Mucosa of stomach (tissue), 1 donor: ENCODE measurements around the gene FRMD7.
"Not testable (repeated sequence)": the region's sequence is repeated elsewhere in the genome, so short reads cannot be mapped to it uniquely, and the experiment has no call there.

ENCODE experiments used
- H3K27me3 ChIP-seq: one replicate; pipeline ENCODE4 v1.7.0; 2013; ENCODE audit warnings: mild to moderate bottlenecking, low read length; ENCODE audit not compliant: control insufficient read depth, insufficient read depth
- H3K36me3 ChIP-seq: one replicate; pipeline ENCODE4 v1.7.0; 2013; ENCODE audit warnings: low read length; ENCODE audit not compliant: control insufficient read depth, insufficient read depth
- H3K4me1 ChIP-seq: one replicate; pipeline ENCODE4 v1.7.0; 2013; ENCODE audit warnings: mild to moderate bottlenecking, low read length; ENCODE audit not compliant: control insufficient read depth, insufficient read depth
- H3K4me3 ChIP-seq: one replicate; pipeline ENCODE4 v1.7.0; 2013; ENCODE audit warnings: low read length
- H3K9ac ChIP-seq: one replicate; pipeline ENCODE4 v1.7.0; 2013; ENCODE audit warnings: mild to moderate bottlenecking, low read length, moderate library complexity
- H3K9me3 ChIP-seq: one replicate; pipeline ENCODE4 v1.7.0; 2013; ENCODE audit warnings: mild to moderate bottlenecking, low read length, moderate library complexity; ENCODE audit not compliant: control insufficient read depth
- donor health status: Pancreatic carcinoma.

The FRMD7 gene

GRCh38 chrX:132120913-132121312 lies 6.9 kb downstream of the FRMD7 start:
- Histone ChIP-seq H3K27me3 (no peaks in the 10 kb centered on the region), H3K4me1 (no peaks in the 10 kb centered on the region), H3K9me3 (no peaks in the 10 kb centered on the region), H3K9ac (no peak overlapping the region), H3K4me3 (no peak overlapping the region), H3K36me3 (no peaks in the 10 kb centered on the region)

GRCh38 chrX:132119821-132120515 lies 7.9 kb downstream of the FRMD7 start:
- H3K9ac ChIP-seq: no peak overlapping the region
- no peaks in the 10 kb centered on the region for H3K36me3 ChIP-seq
- no peaks in the 10 kb centered on the region for H3K4me1 ChIP-seq
- H3K4me3 ChIP-seq: no peak overlapping the region
- no peaks in the 10 kb centered on the region for H3K27me3 ChIP-seq
- H3K9me3 ChIP-seq: no peaks in the 10 kb centered on the region

GRCh38 chrX:132119283-132119682 lies 8.5 kb downstream of the FRMD7 start:
- no peaks in the 10 kb centered on the region for H3K36me3 ChIP-seq
- no peak overlapping the region for H3K4me3 ChIP-seq
- no peaks in the 10 kb centered on the region for H3K9me3 ChIP-seq
- H3K9ac ChIP-seq: no peak overlapping the region
- H3K27me3 ChIP-seq: no peaks in the 10 kb centered on the region
- no peaks in the 10 kb centered on the region for H3K4me1 ChIP-seq

- H3K4me1 ChIP-seq: no peaks in the 10 kb centered on the region
- H3K36me3 ChIP-seq: no peaks in the 10 kb centered on the region
- H3K9ac ChIP-seq: no peak overlapping the region
- H3K9me3 ChIP-seq: no peaks in the 10 kb centered on the region
- no peak overlapping the region for H3K4me3 ChIP-seq
- H3K27me3 ChIP-seq: no peaks in the 10 kb centered on the region
Measured at GRCh38 chrX:132118358-132118757, 9.5 kb downstream of the FRMD7 start.

GRCh38 chrX:132115792-132116191 lies 12.0 kb downstream of the FRMD7 start:
- H3K4me1 ChIP-seq: no peaks in the 10 kb centered on the region
- no peak overlapping the region for H3K4me3 ChIP-seq
- no peak overlapping the region for H3K9ac ChIP-seq
- no peaks in the 10 kb centered on the region for H3K36me3 ChIP-seq
- no peaks in the 10 kb centered on the region for H3K27me3 ChIP-seq
- H3K9me3 ChIP-seq: no peaks in the 10 kb centered on the region

- Histone ChIP-seq H3K36me3 (no peaks in the 10 kb centered on the region), H3K27me3 (no peaks in the 10 kb centered on the region), H3K9me3 (no peaks in the 10 kb centered on the region), H3K4me3 (no peak overlapping the region), H3K9ac (no peak overlapping the region), H3K4me1 (no peaks in the 10 kb centered on the region)
Measured at GRCh38 chrX:132114607-132115006, 13.2 kb downstream of the FRMD7 start.

GRCh38 chrX:132107291-132107690 lies 20.5 kb downstream of the FRMD7 start:
- no peaks in the 10 kb centered on the region for H3K9me3 ChIP-seq
- H3K4me3 ChIP-seq: no peak overlapping the region
- no peaks in the 10 kb centered on the region for H3K27me3 ChIP-seq
- H3K4me1 ChIP-seq: no peaks in the 10 kb centered on the region
- H3K36me3 ChIP-seq: no peaks in the 10 kb centered on the region
- H3K9ac ChIP-seq: no peak overlapping the region

GRCh38 chrX:132101799-132102198 lies 26.0 kb downstream of the FRMD7 start:
- no peaks in the 10 kb centered on the region for H3K9me3 ChIP-seq
- H3K4me3 ChIP-seq: no peak overlapping the region
- no peaks in the 10 kb centered on the region for H3K4me1 ChIP-seq
- H3K36me3 ChIP-seq: no peaks in the 10 kb centered on the region
- peaks cover 2% of the 10 kb centered on the region for H3K27me3 ChIP-seq
- no peak overlapping the region for H3K9ac ChIP-seq

GRCh38 chrX:132101206-132101605 lies 26.6 kb downstream of the FRMD7 start:
- peaks cover 2% of the 10 kb centered on the region for H3K27me3 ChIP-seq
- H3K36me3 ChIP-seq: no peaks in the 10 kb centered on the region
- H3K9me3 ChIP-seq: no peaks in the 10 kb centered on the region
- H3K4me3 ChIP-seq: no peak overlapping the region
- H3K9ac ChIP-seq: no peak overlapping the region
- H3K4me1 ChIP-seq: no peaks in the 10 kb centered on the region

GRCh38 chrX:132098704-132099103 lies 29.1 kb downstream of the FRMD7 start:
- H3K4me1 ChIP-seq, H3K4me3 ChIP-seq, H3K27me3 ChIP-seq, H3K9me3 ChIP-seq, H3K9ac ChIP-seq, H3K36me3 ChIP-seq: not testable (repeated sequence)

- H3K9ac ChIP-seq: no peak overlapping the region
- H3K9me3 ChIP-seq: no peaks in the 10 kb centered on the region
- H3K4me1 ChIP-seq: no peaks in the 10 kb centered on the region
- no peak overlapping the region for H3K4me3 ChIP-seq
- H3K27me3 ChIP-seq: no peaks in the 10 kb centered on the region
- H3K36me3 ChIP-seq: no peaks in the 10 kb centered on the region
Measured at GRCh38 chrX:132094164-132094563, 33.7 kb downstream of the FRMD7 start.

- Histone ChIP-seq H3K36me3 (no peaks in the 10 kb centered on the region), H3K4me1 (no peaks in the 10 kb centered on the region), H3K4me3 (no peak overlapping the region), H3K27me3 (no peaks in the 10 kb centered on the region), H3K9me3 (no peaks in the 10 kb centered on the region), H3K9ac (no peak overlapping the region)
Measured at GRCh38 chrX:132093239-132093860, 34.5 kb downstream of the FRMD7 start.
